KMS-11 (cell line): ENCODE measurements around the gene ZSWIM6.
A peak's percentile ranks its signal among the peaks of the same experiment; 100 is the strongest.

Source experiments
- H2AFZ ChIP-seq: fragments of 200-600 bp; sonication (generic); 2 replicates; pipeline ENCODE4 v1.6.1; 2016; ENCODE audit warnings: antibody characterized with exemption, mixed run types, low read depth
- H3K27ac ChIP-seq: fragments of 200-600 bp; sonication (generic); 2 replicates; pipeline ENCODE4 v1.6.1; 2016; ENCODE audit warnings: mild to moderate bottlenecking, mixed run types
- H3K27me3 ChIP-seq: fragments of 200-600 bp; sonication (generic); 2 replicates; pipeline ENCODE4 v1.6.1; 2017; ENCODE audit warnings: mild to moderate bottlenecking, low read depth, mixed run types, moderate library complexity; ENCODE audit not compliant: insufficient read depth
- H3K36me3 ChIP-seq: fragments of 200-600 bp; sonication (generic); 2 replicates; pipeline ENCODE4 v1.6.1; 2017; ENCODE audit warnings: mild to moderate bottlenecking, mixed run types; ENCODE audit not compliant: insufficient read depth
- H3K4me1 ChIP-seq: fragments of 200-600 bp; sonication (generic); 2 replicates; pipeline ENCODE4 v1.6.1; 2016; ENCODE audit warnings: mild to moderate bottlenecking, low read depth, mixed run types; ENCODE audit not compliant: poor library complexity, severe bottlenecking
- H3K4me2 ChIP-seq: fragments of 200-600 bp; sonication (generic); 2 replicates; pipeline ENCODE4 v1.7.0; 2016; ENCODE audit warnings: mild to moderate bottlenecking, mixed run types
- H3K4me3 ChIP-seq: fragments of 200-600 bp; sonication (generic); IDR thresholded peaks from 2 replicates; pipeline ENCODE4 v1.6.1; 2017; ENCODE audit warnings: low read depth, low read length, mixed read lengths; ENCODE audit not compliant: insufficient read depth
- H3K79me2 ChIP-seq: fragments of 200-600 bp; sonication (generic); 2 replicates; pipeline ENCODE4 v1.6.1; 2016; ENCODE audit warnings: low read depth, mixed run types; ENCODE audit not compliant: insufficient read depth
- H3K9ac ChIP-seq: fragments of 200-600 bp; sonication (generic); 2 replicates; pipeline ENCODE4 v1.6.1; 2016; ENCODE audit warnings: mild to moderate bottlenecking, mixed run types
- H4K20me1 ChIP-seq: fragments of 200-600 bp; sonication (generic); 2 replicates; pipeline ENCODE4 v1.6.1; 2016; ENCODE audit warnings: mild to moderate bottlenecking, mixed run types; ENCODE audit not compliant: insufficient read depth
- CTCF ChIP-seq: fragments of 200-600 bp; sonication (generic); conservative IDR thresholded peaks from 2 replicates; pipeline ENCODE4 v1.6.1; 2017; ENCODE audit warnings: low read depth, mild to moderate bottlenecking, antibody characterized with exemption, low read length, moderate library complexity, mixed read lengths

ZSWIM6 gene

GRCh38 chr5:61386045-61386800 is 54.2 kb downstream of the ZSWIM6 start:
- Histone ChIP-seq H3K27ac (peak overlapping the region; percentile 47), H3K4me1 (peaks cover 35% of the 10 kb centered on the region), H3K9ac (no peak overlapping the region; the same call in 1 of the 2 replicates), H3K4me3 (no peak overlapping the region), H3K27me3 (no peaks in the 10 kb centered on the region), H3K79me2 (peaks cover 15% of the 10 kb centered on the region; the same call in 1 of the 2 replicates), H2AFZ (no peak overlapping the region), H3K4me2 (peak overlapping the region; percentile 26; the same call in 1 of the 2 replicates), H4K20me1 (no peaks in the 10 kb centered on the region), H3K36me3 (no peaks in the 10 kb centered on the region)
- TF ChIP-seq CTCF = no peak

- Histone ChIP-seq H3K4me1 (peaks cover 35% of the 10 kb centered on the region), H4K20me1 (no peaks in the 10 kb centered on the region), H3K9ac (no peak overlapping the region), H3K27ac (no peak overlapping the region), H3K4me2 (no peak overlapping the region), H3K79me2 (peaks cover 15% of the 10 kb centered on the region; the same call in 1 of the 2 replicates), H3K36me3 (no peaks in the 10 kb centered on the region), H2AFZ (no peak overlapping the region), H3K27me3 (no peaks in the 10 kb centered on the region), H3K4me3 (no peak overlapping the region)
- TF ChIP-seq CTCF = no peak
Measured at GRCh38 chr5:61389609-61390008, 57.6 kb downstream of the ZSWIM6 start.

DNA sequence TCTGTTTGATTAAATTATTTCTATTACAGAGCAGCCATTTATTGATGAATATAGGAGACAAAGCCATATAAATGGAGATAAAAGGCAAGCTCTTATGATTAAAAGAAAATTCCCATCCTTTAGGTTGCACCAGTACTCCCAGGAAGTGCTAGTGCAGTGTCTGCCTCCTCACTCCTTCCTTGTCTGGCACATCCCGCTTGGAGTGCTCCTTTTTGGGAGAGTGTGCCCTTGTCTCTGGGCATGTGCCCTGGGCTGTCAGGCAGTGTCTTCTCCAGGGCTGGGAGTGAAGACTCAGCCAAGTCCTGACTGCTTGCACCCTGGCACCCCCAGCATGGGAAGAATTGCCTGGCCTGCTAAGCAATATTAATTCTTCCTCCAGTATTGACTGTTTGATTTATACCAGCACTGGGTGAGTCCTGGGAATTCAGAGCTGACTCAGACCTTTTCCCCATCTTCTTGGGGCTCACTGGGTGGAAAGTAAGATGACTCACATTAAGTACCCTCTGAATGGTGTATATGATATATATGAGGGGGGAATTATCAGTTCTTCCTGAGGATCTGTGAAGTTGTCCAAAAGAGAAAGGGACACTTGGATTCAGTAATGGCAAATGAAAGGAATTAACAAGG is 62.1 kb downstream of the ZSWIM6 start:
- no peaks in the 10 kb centered on the region for H4K20me1 ChIP-seq
- H2AFZ ChIP-seq = no peak overlapping the region
- H3K4me1 ChIP-seq = peaks cover 23% of the 10 kb centered on the region
- no peak overlapping the region for H3K4me2 ChIP-seq
- H3K27ac ChIP-seq = no peak overlapping the region
- H3K4me3 ChIP-seq = no peak overlapping the region
- no peak overlapping the region for H3K9ac ChIP-seq
- no peaks in the 10 kb centered on the region for H3K27me3 ChIP-seq
- H3K79me2 ChIP-seq = no peaks in the 10 kb centered on the region; the same call in 1 of the 2 replicates
- no peak for TF ChIP-seq CTCF
- H3K36me3 ChIP-seq = no peaks in the 10 kb centered on the region

DNA sequence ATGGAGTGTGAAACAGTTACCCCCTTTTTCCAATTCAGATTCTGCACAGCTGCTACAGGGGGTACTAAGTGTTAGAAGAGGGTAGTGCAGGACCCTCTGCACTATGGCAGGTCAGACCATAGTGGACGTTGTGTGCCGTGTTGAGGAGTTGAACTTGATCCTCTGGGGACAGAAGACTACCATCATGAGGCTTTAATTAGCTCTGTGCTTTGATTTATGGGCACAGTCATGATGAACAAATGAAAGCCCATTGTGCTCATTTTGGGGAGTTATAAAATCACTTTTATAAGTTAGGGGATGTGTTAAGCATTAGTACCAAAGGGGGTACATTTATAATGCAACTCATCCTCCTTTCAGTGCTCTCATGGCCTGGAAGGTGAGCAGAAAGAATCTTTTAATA is 62.7 kb downstream of the ZSWIM6 start:
- no peak overlapping the region for H3K4me2 ChIP-seq
- no peak for TF ChIP-seq CTCF
- H3K4me3 ChIP-seq = no peak overlapping the region
- H3K4me1 ChIP-seq = peaks cover 23% of the 10 kb centered on the region
- no peaks in the 10 kb centered on the region for H3K36me3 ChIP-seq
- H3K9ac ChIP-seq = no peak overlapping the region
- H4K20me1 ChIP-seq = no peaks in the 10 kb centered on the region
- H3K79me2 ChIP-seq = no peaks in the 10 kb centered on the region; the same call in 1 of the 2 replicates
- H2AFZ ChIP-seq = no peak overlapping the region
- no peaks in the 10 kb centered on the region for H3K27me3 ChIP-seq
- H3K27ac ChIP-seq = no peak overlapping the region
